Trophoblast cell (in vitro differentiated cells and primary cell): ENCODE results near the gene MYO7B.
A peak's percentile ranks its signal among the peaks of the same experiment; 100 is the strongest.

Experiments
- DNase-seq, 2 donors: peaks; one replicate each; pipeline ENCODE4 v3.0.0-alpha.2; 2016
- H2AFZ ChIP-seq: 2 replicates; pipeline ENCODE4 v1.6.1; 2013; ENCODE audit warnings: low read length, moderate library complexity, mild to moderate bottlenecking; ENCODE audit not compliant: insufficient read depth, poor library complexity
- H2AK5ac ChIP-seq: 2 replicates; pipeline ENCODE4 v1.6.1; 2013; ENCODE audit warnings: mild to moderate bottlenecking, low read length
- H2BK120ac ChIP-seq: 2 replicates; pipeline ENCODE4 v1.6.1; 2013; ENCODE audit warnings: low read length, mild to moderate bottlenecking, moderate library complexity; ENCODE audit not compliant: insufficient read depth, poor library complexity
- H2BK12ac ChIP-seq: 2 replicates; pipeline ENCODE4 v1.6.1; 2013; ENCODE audit warnings: mild to moderate bottlenecking, low read length, moderate library complexity
- H2BK5ac ChIP-seq: 2 replicates; pipeline ENCODE4 v1.6.1; 2013; ENCODE audit warnings: low read length, low read depth, moderate library complexity, mild to moderate bottlenecking; ENCODE audit not compliant: poor library complexity
- H3K14ac ChIP-seq: 2 replicates; pipeline ENCODE4 v1.6.1; 2013; ENCODE audit warnings: mild to moderate bottlenecking, low read length
- H3K18ac ChIP-seq: 2 replicates; pipeline ENCODE4 v1.6.1; 2013; ENCODE audit warnings: mild to moderate bottlenecking, low read length
- H3K23ac ChIP-seq: 2 replicates; pipeline ENCODE4 v1.6.1; 2013; ENCODE audit warnings: low read length
- H3K27ac ChIP-seq: 2 replicates; pipeline ENCODE4 v1.5.1; 2013; ENCODE audit warnings: low read depth, mild to moderate bottlenecking, inconsistent platforms, low read length, moderate library complexity
- H3K27me3 ChIP-seq: 2 replicates; pipeline ENCODE4 v1.6.1; 2013; ENCODE audit warnings: inconsistent platforms, mild to moderate bottlenecking, low read length, moderate library complexity; ENCODE audit not compliant: insufficient read depth
- H3K36me3 ChIP-seq, 2 experiments: 1 replicate in 1 of 2; 2 replicates in 1 of 2; pipeline ENCODE4 v1.6.1; 2013; ENCODE audit warnings: low read length in 2 of 2, mild to moderate bottlenecking in 2 of 2, moderate library complexity in 1 of 2; ENCODE audit not compliant: insufficient read depth in 2 of 2, control insufficient read depth in 1 of 2
- H3K4ac ChIP-seq: 2 replicates; pipeline ENCODE4 v1.6.1; 2013; ENCODE audit warnings: low read depth, mild to moderate bottlenecking, low read length, moderate library complexity
- H3K4me1 ChIP-seq, 2 experiments: 1 replicate in 1 of 2; 2 replicates in 1 of 2; pipeline ENCODE4 v1.6.1; 2013; ENCODE audit warnings: low read length in 2 of 2, mild to moderate bottlenecking in 2 of 2, moderate library complexity in 1 of 2; ENCODE audit not compliant: insufficient read depth in 2 of 2, control insufficient read depth in 1 of 2
- H3K4me2 ChIP-seq: 2 replicates; pipeline ENCODE4 v1.6.1; 2013; ENCODE audit warnings: inconsistent platforms, mild to moderate bottlenecking, low read length, moderate library complexity
- H3K4me3 ChIP-seq: 2 replicates; pipeline ENCODE4 v1.5.1; 2013; ENCODE audit warnings: mild to moderate bottlenecking, low read depth, low read length, inconsistent platforms
- H3K79me1 ChIP-seq: one replicate; pipeline ENCODE4 v1.6.1; 2013; ENCODE audit warnings: low read length
- H3K79me2 ChIP-seq: 2 replicates; pipeline ENCODE4 v1.6.1; 2013; ENCODE audit warnings: low read length, mild to moderate bottlenecking; ENCODE audit not compliant: control insufficient read depth, insufficient read depth, poor library complexity
- H3K9ac ChIP-seq: 2 replicates; pipeline ENCODE4 v1.6.1; 2013; ENCODE audit warnings: mild to moderate bottlenecking, low read length
- H3K9me3 ChIP-seq: 2 replicates; pipeline ENCODE4 v1.6.1; 2013; ENCODE audit warnings: low read depth, mild to moderate bottlenecking, control low read depth, inconsistent platforms, low read length; ENCODE audit not compliant: insufficient read depth
- H4K12ac ChIP-seq: 2 replicates; pipeline ENCODE4 v1.6.1; 2013; ENCODE audit warnings: low read depth, mild to moderate bottlenecking, low read length, moderate library complexity
- H4K8ac ChIP-seq: 2 replicates; pipeline ENCODE4 v1.6.1; 2013; ENCODE audit warnings: low read depth, mild to moderate bottlenecking, low read length, moderate library complexity
- H4K91ac ChIP-seq: one replicate; pipeline ENCODE4 v1.6.1; 2013; ENCODE audit warnings: low read depth, mild to moderate bottlenecking, low read length, moderate library complexity
- WGBS: extraction: QIAGEN DNeasy Blood & Tissue Kit; methylation state at CpG from one replicate; pipeline ENCODE4 v1.1.7; 2013; ENCODE audit warnings: missing lambda C conversion rate; ENCODE audit not compliant: insufficient read length, insufficient coverage; ENCODE audit errors: extremely low coverage; 5-methylcytosine and 5-hydroxymethylcytosine counted together

The MYO7B gene

DNA sequence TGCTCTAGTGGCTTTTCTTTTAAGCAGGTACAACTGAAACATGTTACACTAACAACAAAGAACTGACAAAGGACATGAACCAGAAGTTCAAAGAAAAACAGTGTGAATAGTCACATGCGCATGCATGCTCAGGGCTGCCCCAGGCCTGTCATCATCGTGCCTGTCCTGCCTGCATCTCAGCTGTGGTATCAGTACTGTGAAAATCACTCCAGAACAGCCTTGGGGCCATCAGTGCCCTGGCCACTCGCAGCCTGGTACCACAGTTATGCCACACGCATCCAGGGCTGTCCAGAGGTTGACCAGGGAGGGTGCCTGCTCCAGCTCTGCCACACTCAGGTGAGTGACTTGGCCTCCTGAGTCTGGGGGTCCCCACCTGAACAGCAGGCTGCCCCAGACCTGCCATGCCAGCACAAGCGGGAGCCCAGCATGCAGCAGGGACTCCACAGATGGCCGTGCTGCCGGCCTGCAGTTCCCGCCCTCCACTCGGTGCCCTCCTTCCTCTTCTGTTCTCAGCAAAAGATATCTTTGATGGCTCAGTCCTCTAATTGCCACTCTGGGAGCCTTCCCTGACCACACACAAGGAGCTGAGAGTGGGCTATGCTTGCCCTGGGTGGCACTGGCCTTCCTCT, 127.6 kb downstream of the MYO7B start:
- H3K23ac ChIP-seq = no peak overlapping the region
- H3K18ac ChIP-seq = peak overlapping the region; percentile 71
- H3K4ac ChIP-seq = no peak overlapping the region
- peaks cover 8% of the 10 kb centered on the region for H3K9me3 ChIP-seq
- no peak overlapping the region for H4K91ac ChIP-seq
- no peak overlapping the region for H2BK120ac ChIP-seq
- H3K27me3 ChIP-seq = peaks cover 5% of the 10 kb centered on the region
- H2BK5ac ChIP-seq = no peak overlapping the region
- H3K4me2 ChIP-seq = no peak overlapping the region
- no peak overlapping the region for H3K4me3 ChIP-seq
- H4K12ac ChIP-seq = no peak overlapping the region
- H4K8ac ChIP-seq = no peak overlapping the region
- no peak overlapping the region for H3K27ac ChIP-seq
- H3K4me1 ChIP-seq = peaks cover 32 to 45% of the 10 kb centered on the region in 2 experiments
- no peaks in the 10 kb centered on the region for H3K36me3 ChIP-seq
- peaks cover 20% of the 10 kb centered on the region for H3K79me1 ChIP-seq
- H2AK5ac ChIP-seq = no peak overlapping the region
- no peak overlapping the region for H3K14ac ChIP-seq
- H3K9ac ChIP-seq = no peak overlapping the region
- peaks cover 4% of the 10 kb centered on the region for H3K79me2 ChIP-seq
- DNase-seq = no peak
- peak overlapping the region; percentile 3 for H2BK12ac ChIP-seq
- no CpG with 5 or more reads among the region's 9 CpGs for WGBS
- H2AFZ ChIP-seq = peak overlapping the region; percentile 50

DNA sequence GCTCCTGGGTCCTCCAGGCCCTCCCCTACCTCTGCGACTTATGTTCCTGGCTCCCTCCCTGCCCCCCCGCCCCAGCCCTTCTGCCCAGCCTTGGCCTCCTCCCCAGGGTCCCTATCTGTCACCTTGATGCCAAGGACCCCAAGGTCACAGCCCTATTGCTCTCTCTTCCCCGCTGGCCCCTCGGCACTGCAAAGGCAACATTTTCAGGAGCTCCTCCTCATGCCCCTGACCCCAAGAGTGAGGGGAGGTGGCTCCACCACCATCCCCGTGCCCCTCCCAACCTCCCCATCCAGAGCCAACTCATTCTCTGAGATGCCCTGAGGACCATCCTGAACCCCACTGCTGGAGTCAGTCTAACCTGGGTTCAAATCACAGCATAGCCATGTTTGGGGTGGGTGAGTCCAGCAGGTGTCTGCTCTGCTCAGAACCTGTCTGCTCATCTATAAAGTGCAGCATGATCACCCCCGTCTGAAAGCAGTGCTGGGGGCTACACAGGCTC, 128.1 kb downstream of the MYO7B start:
- Histone ChIP-seq H3K4me1 (peaks cover 32 to 45% of the 10 kb centered on the region in 2 experiments), H2AK5ac (no peak overlapping the region), H4K91ac (no peak overlapping the region), H3K27me3 (peaks cover 5% of the 10 kb centered on the region), H2AFZ (no peak overlapping the region), H2BK5ac (no peak overlapping the region), H3K4me2 (peak overlapping the region; percentile 59), H3K9me3 (peaks cover 8% of the 10 kb centered on the region), H3K79me2 (peaks cover 4% of the 10 kb centered on the region), H3K23ac (no peak overlapping the region), H4K8ac (no peak overlapping the region), H3K36me3 (no peaks in the 10 kb centered on the region), H3K9ac (no peak overlapping the region), H3K79me1 (peaks cover 20% of the 10 kb centered on the region), H2BK120ac (no peak overlapping the region), H4K12ac (no peak overlapping the region), H3K4me3 (no peak overlapping the region), H3K18ac (no peak overlapping the region), H3K14ac (no peak overlapping the region), H2BK12ac (peak overlapping the region; percentile 50), H3K27ac (no peak overlapping the region), H3K4ac (no peak overlapping the region)
- no peak for DNase-seq
- WGBS = no CpG with 5 or more reads among the region's 6 CpGs

DNA sequence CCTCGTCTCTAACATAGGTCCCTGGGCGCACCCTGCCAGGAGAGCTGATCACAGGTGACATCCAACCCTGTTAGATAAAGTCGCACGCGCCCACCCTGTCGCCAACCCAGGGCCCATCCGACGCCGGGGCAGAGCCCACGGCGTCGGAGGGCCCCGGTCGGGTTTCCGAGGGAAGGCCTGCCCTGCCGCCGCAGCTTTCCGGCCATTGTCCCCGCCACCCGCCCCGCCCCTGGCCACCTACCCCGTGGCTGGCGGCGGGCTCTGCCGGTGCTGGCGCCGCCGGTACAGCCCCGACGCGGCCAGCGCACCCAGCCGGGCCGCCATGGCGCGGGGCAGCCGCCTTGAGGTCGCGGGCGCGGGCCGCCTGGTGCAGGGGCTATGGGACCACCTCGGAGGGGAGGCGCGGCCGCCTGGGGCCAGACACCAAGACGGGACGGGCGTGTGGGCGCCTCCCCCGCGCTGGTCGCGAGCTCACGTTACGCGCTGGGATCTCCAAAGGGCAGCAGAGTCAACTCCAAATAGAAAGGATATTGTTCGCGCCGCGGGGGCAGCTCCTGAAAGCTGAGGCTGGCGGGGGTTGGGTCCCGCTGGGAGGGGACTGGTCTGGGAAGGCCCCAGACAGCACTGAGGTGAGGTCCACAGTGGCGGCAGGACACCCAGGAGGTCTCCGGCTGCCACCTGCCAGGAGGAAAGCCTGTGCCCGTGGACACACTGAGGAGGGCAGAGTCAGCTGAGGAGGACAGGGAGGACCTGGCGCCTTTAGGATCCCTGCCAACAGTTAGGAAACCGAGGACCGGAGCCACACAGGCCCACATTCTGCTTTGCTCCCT, 128.8 kb downstream of the MYO7B start:
- no peak overlapping the region for H3K4ac ChIP-seq
- no peaks in the 10 kb centered on the region for H3K36me3 ChIP-seq
- no peak overlapping the region for H3K27ac ChIP-seq
- H4K91ac ChIP-seq = peak overlapping the region; percentile 40
- peaks cover 20% of the 10 kb centered on the region for H3K79me1 ChIP-seq
- H2BK5ac ChIP-seq = no peak overlapping the region
- peaks cover 28 to 42% of the 10 kb centered on the region in 2 experiments for H3K4me1 ChIP-seq
- no peak overlapping the region for H3K23ac ChIP-seq
- H2AFZ ChIP-seq = peak overlapping the region; percentile 50
- no peak overlapping the region for H3K14ac ChIP-seq
- no peak for DNase-seq
- peaks cover 8% of the 10 kb centered on the region for H3K9me3 ChIP-seq
- no peak overlapping the region for H3K4me3 ChIP-seq
- no peak overlapping the region for H4K12ac ChIP-seq
- H3K79me2 ChIP-seq = peaks cover 4% of the 10 kb centered on the region
- H3K27me3 ChIP-seq = peaks cover 5% of the 10 kb centered on the region
- H3K9ac ChIP-seq = no peak overlapping the region
- peak overlapping the region; percentile 1 for H3K18ac ChIP-seq
- no peak overlapping the region for H2BK120ac ChIP-seq
- peak overlapping the region; percentile 59 for H3K4me2 ChIP-seq
- H2AK5ac ChIP-seq = no peak overlapping the region
- no CpG with 5 or more reads among the region's 69 CpGs for WGBS
- peak overlapping the region; percentile 50 for H2BK12ac ChIP-seq
- H4K8ac ChIP-seq = peak overlapping the region; percentile 56

DNA sequence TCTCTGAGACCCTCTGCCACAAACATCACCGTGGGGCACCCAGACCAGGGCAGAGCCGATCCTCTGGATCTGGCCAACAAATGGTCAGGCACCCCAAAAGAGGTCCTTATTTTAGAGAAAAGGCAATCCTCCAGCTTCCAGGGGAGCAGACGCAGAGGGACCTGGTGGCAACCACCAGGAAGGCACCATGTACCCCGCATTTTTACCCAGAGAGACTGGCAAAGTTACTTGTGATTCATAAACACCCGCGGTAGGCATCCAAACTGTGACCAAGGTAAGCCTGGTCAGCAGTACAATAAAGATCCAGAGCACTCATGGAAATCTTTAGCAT, 129.4 kb downstream of the MYO7B start:
- no peaks in the 10 kb centered on the region for H3K36me3 ChIP-seq
- H4K12ac ChIP-seq = no peak overlapping the region
- no peak overlapping the region for H3K14ac ChIP-seq
- H3K79me1 ChIP-seq = peaks cover 18% of the 10 kb centered on the region
- no peak overlapping the region for H2AK5ac ChIP-seq
- H2BK120ac ChIP-seq = no peak overlapping the region
- H3K4ac ChIP-seq = no peak overlapping the region
- peak overlapping the region; percentile 59 for H3K4me2 ChIP-seq
- no peak for DNase-seq
- H2AFZ ChIP-seq = no peak overlapping the region
- H3K9ac ChIP-seq = no peak overlapping the region
- no peak overlapping the region for H3K4me3 ChIP-seq
- no peak overlapping the region for H3K27ac ChIP-seq
- H3K27me3 ChIP-seq = peaks cover 5% of the 10 kb centered on the region
- peak overlapping the region; percentile 9 for H4K91ac ChIP-seq
- no peak overlapping the region for H3K23ac ChIP-seq
- no peak overlapping the region for H2BK5ac ChIP-seq
- no peak overlapping the region for H2BK12ac ChIP-seq
- peaks cover 4% of the 10 kb centered on the region for H3K79me2 ChIP-seq
- WGBS = no CpG with 5 or more reads among the region's 6 CpGs
- peaks cover 25 to 38% of the 10 kb centered on the region in 2 experiments for H3K4me1 ChIP-seq
- no peak overlapping the region for H3K18ac ChIP-seq
- H3K9me3 ChIP-seq = peaks cover 5% of the 10 kb centered on the region
- no peak overlapping the region for H4K8ac ChIP-seq
